ENCODE results near the gene HOXC13. TPM values are rescaled to one million over a fixed set of nuclear protein-coding genes. Genes with fewer than 3 reads are reported as not detected.

Gene HOXC13
- total RNA-seq, 1 donor from 2014 or later: not detected

- Histone ChIP-seq H3K36me3 (no peaks in the 10 kb centered on the region), H3K9me3 (no peaks in the 10 kb centered on the region), H3K27me3 (ENCODE audit: low read depth) (peaks cover 98% of the 10 kb centered on the region), H3K4me3 (no peak overlapping the region), H3K27ac (no peak overlapping the region), H3K4me1 (peaks cover 10% of the 10 kb centered on the region)
- no peak for DNase-seq
- no peak for ATAC-seq
- intact Hi-C loops (cut with DNase I): no loop called here
- TF ChIP-seq, protein P1, sequence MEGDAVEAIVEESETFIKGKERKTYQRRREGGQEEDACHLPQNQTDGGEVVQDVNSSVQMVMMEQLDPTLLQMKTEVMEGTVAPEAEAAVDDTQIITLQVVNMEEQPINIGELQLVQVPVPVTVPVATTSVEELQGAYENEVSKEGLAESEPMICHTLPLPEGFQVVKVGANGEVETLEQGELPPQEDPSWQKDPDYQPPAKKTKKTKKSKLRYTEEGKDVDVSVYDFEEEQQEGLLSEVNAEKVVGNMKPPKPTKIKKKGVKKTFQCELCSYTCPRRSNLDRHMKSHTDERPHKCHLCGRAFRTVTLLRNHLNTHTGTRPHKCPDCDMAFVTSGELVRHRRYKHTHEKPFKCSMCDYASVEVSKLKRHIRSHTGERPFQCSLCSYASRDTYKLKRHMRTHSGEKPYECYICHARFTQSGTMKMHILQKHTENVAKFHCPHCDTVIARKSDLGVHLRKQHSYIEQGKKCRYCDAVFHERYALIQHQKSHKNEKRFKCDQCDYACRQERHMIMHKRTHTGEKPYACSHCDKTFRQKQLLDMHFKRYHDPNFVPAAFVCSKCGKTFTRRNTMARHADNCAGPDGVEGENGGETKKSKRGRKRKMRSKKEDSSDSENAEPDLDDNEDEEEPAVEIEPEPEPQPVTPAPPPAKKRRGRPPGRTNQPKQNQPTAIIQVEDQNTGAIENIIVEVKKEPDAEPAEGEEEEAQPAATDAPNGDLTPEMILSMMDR (IDR thresholded peaks at IDR 0.05): no peak
Measured at GRCh38 chr12:53972152-53972702, 33.6 kb downstream of the HOXC13 start.

GRCh38 chr12:53972722-53973235 is 34.1 kb downstream of the HOXC13 start, which contains the start of gene HOXC11:
HOXC11 (plus strand) TSS chr12:53973126; CDS start chr12:53973242, 116 bp downstream.
- ATAC-seq: no peak
- intact Hi-C loops (cut with DNase I): no loop called here
- no peak for DNase-seq
- Histone ChIP-seq H3K4me3 (no peak within 1 kb of the TSS), H3K9me3 (no peaks in the 10 kb centered on the region), H3K27ac (no peak within 1 kb of the TSS), H3K36me3 (no peaks in the 10 kb centered on the region), H3K27me3 (ENCODE audit: low read depth) (peaks cover 98% of the 10 kb centered on the region), H3K4me1 (peaks cover 10% of the 10 kb centered on the region)
- TF ChIP-seq, protein P1 (IDR thresholded peaks at IDR 0.05): no peak

- Histone ChIP-seq H3K9me3 (no peaks in the 10 kb centered on the region), H3K27ac (no peak overlapping the region), H3K4me1 (peaks cover 10% of the 10 kb centered on the region), H3K4me3 (no peak overlapping the region), H3K36me3 (no peaks in the 10 kb centered on the region), H3K27me3 (ENCODE audit: low read depth) (peaks cover 98% of the 10 kb centered on the region)
- TF ChIP-seq, protein P1 (IDR thresholded peaks at IDR 0.05): no peak
- ATAC-seq (peak in 1 of 2 donors; percentile 13), DNase-seq (no peak)
- intact Hi-C loops (cut with DNase I): no loop called here
Measured at GRCh38 chr12:53973236-53974042, 34.8 kb downstream of the HOXC13 start.

DNA sequence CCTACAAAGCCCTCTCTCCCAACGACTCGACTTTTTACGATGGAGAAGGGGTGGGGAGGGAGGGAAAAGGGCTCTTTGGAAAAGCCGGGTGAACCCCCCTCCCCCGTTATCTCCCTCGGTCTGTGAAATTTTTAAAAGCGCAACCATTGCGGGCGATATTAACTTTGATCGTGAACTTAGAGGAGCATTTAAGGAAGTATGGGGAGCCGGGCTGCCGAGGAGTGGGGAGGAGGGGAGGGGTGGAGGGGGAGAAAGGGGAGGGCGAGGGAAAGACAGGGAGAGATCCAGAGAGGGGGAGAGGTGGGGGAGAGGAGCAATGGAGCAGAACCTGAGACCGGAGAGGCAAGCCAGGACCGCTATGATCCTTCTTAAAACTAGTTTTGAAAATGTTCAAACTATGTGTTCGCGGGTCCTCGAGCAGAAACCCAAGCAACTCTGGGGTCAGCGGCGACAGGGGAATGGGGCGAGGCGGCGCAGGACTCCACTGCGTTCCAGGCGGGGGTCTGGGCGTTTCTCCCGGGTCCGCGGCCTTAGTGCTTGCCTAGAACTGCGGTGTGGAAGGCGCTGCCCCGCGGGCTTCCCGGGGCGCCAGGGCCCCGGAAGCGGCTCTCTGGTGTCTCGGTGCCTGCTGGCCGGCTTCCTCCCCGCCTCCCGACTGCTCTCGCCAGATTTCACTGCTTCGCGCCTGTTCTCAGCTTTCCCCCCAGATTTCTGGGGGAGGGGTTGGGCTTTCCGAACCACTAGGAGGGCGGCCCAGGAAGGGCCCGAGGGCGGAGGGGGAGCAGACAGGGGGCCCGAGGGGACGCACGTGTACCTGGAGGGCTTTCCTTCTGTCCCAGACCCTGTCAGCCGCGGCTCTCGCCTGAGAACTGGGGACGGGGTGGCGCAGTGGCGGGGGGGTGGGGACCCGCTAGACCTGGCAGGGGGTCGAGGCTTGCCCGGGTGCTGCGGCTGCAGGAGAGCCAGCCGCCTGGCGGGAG is 35.7 kb downstream of the HOXC13 start, which contains the start of gene HOTAIR:
HOTAIR (minus strand) TSS at position 871 of the 980 bp plus-strand sequence.
- Histone ChIP-seq H3K36me3 (no peaks in the 10 kb centered on the region), H3K9me3 (no peaks in the 10 kb centered on the region), H3K27ac (no peak within 1 kb of the TSS), H3K27me3 (ENCODE audit: low read depth) (peaks cover 98% of the 10 kb centered on the region), H3K4me1 (peaks cover 10% of the 10 kb centered on the region), H3K4me3 (peak within 1 kb of the TSS; percentile 36)
- ATAC-seq: peak in 1 of 2 donors; percentile 31
- TF ChIP-seq, protein P1 (IDR thresholded peaks at IDR 0.05): no peak
- intact Hi-C loops (cut with DNase I): no loop called here
- no peak for DNase-seq

- no peak overlapping the region for H3K27ac ChIP-seq
- peaks cover 10% of the 10 kb centered on the region for H3K4me1 ChIP-seq
- H3K4me3 ChIP-seq: peak overlapping the region; percentile 36
- intact Hi-C loops (cut with DNase I): no loop called here
- ATAC-seq: no peak
- H3K36me3 ChIP-seq: no peaks in the 10 kb centered on the region
- DNase-seq: no peak
- TF ChIP-seq, protein P1 (IDR thresholded peaks at IDR 0.05): no peak
- H3K27me3 ChIP-seq (ENCODE audit: low read depth): peaks cover 97% of the 10 kb centered on the region
- H3K9me3 ChIP-seq: no peaks in the 10 kb centered on the region
Measured at GRCh38 chr12:53975064-53975471, 36.4 kb downstream of the HOXC13 start.

Data from lower lobe of right lung (tissue), 2 donors.